GM19193 (cell line): ENCODE measurements around the gene SLC35F3.

Experiments
- POLR2A ChIP-seq: IDR thresholded peaks from 4 replicates; pipeline ENCODE4 v1.6.1; 2011; ENCODE audit not compliant: insufficient read depth, insufficient read length; ENCODE audit errors: extremely low read depth

SLC35F3 gene

GRCh38 chr1:234111458-234112142 is 207.1 kb downstream of the SLC35F3 start:
- no peak for TF ChIP-seq POLR2A

GRCh38 chr1:234114648-234115307 is 210.3 kb downstream of the SLC35F3 start:
- TF ChIP-seq POLR2A: no peak

DNA sequence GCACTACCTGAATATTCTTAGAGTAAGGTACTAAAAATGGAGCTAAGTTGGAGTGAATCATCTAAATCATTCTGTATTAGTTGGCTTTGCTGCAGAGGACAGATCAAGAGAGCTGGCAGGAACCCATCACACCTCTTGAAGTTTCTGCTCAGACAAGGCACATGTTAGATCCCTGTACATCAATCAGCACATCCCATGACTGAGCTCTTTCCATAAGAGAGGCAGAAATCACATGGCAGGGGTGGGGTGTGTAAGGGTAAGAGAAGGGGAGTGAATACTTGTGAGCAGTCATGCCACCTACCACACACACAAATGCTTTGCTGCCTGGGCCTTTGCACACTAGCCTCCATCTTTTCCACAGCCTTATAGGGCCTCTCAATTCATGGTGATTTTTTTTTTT is 214.4 kb downstream of the SLC35F3 start:
- TF ChIP-seq POLR2A: no peak

- TF ChIP-seq POLR2A: no peak
Measured at GRCh38 chr1:234119431-234119830, 215.0 kb downstream of the SLC35F3 start.

DNA sequence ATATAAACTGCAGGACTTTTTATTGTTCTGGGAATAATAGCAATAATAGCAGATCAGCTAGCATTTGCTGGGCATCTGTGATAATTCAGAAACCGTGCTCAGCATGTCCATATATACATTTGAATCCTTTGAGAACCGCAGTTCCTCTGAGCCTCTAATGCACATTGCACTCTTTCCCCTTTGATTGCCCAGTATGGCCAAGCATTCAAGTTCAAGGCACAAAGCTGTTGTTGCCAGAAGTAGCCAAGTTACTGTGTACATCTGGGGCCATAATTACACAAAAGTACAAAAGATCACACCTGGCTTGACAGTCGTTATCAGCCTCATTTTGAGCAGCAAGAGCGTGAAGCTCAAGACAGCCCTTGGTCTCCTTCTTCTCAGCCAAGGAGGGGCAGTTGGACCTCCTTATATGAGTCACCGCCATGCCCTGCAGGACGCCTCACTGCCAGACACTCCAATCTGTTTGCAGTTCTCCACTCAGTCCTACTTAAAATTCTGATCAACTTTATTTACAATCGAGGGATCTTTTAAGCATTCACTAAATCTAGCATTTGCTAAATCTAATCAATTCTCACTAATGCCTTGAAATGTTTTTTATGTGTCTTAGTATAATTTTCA is 216.0 kb downstream of the SLC35F3 start:
- no peak for TF ChIP-seq POLR2A

DNA sequence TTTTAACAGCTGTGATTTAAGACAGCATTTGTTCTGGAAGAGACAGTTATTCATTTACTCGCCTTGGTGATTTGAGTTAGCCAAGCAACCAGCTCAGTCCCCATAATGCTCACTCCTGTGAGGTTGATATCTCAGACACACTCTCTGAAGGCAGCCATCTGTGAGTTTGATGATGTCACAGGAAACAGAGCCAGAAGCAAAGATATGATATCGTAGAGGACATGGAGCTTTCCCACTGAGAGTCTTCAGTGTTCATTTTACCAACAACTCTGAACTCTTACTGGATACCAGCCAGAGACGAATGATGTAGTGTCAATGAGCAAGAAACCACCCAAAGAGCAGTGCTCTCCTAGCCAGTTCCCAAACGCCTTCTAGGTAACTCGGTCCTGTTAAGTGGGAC is 219.4 kb downstream of the SLC35F3 start:
- no peak for TF ChIP-seq POLR2A

DNA sequence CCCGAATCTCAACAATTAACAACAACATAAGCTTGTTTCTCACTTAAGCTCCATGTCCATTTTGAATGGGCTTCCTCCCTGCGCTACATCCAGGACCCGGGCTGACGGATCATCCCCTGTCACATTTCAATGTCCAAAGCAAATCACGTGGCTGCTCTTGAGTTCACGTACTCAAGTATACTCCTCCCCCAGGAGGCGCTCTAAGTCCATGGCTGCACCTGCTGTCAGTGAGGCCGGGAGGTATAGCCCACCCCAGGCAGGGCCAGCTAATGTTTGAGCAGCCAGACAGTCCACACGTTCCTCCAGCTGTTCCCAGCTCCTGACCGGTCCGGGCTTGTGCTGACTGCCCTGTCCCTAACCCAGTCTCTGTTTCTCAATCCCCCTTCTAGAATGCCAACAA is 220.8 kb downstream of the SLC35F3 start:
- TF ChIP-seq POLR2A: no peak

DNA sequence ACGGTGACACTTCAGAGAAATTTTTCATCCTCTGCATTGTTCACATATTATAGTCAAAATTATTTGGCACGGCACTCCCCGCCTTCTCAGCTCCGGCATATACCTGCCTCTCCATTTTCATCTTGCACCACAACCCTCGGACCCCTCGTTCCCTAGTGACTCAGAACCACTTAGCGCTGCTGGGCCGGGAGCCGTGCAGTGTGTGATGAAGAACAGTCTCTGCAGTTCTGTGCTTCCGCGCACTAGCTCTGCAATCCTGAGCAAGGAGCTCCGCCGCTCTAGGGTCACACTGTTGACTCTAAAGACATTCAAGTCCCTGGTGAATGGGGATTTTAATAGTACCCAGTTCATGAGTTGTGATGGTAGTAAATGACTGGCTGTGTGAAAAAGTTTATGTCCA is 221.2 kb downstream of the SLC35F3 start:
- no peak for TF ChIP-seq POLR2A

DNA sequence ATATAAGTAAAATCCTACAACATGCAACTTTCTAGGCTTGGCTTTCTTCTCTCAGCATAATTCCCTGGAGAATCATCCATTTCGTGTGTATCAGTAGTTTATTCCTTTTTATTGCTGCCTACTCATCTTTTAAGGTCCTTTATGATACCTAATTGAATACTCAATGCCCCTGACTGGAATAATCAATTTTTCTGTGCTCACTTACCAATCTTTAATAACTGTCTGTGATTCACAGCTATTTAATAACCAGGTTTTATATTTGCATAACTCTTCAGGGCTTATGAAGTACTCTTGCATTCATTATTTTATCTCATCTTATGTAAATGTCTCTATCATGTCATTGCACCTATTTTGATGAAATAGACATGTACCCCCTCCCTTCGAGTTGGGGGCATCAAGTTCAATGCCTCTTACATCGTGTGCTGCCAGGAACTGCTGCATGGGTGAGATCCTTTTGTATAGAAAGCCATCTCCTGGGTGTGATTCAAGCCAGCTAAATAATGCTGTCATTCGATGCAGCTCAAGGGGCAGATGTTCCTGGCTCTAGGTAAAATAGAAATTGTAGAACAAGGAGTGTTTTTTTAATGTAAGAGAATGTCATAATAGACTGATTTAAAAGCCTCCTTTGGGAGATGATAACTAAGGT is 222.7 kb downstream of the SLC35F3 start:
- TF ChIP-seq POLR2A: no peak

- TF ChIP-seq POLR2A: no peak
Measured at GRCh38 chr1:234132795-234133194, 228.3 kb downstream of the SLC35F3 start.

GRCh38 chr1:234134878-234135277 is 230.4 kb downstream of the SLC35F3 start:
- no peak for TF ChIP-seq POLR2A

- TF ChIP-seq POLR2A: no peak
Measured at GRCh38 chr1:234135501-234135900, 231.0 kb downstream of the SLC35F3 start.

DNA sequence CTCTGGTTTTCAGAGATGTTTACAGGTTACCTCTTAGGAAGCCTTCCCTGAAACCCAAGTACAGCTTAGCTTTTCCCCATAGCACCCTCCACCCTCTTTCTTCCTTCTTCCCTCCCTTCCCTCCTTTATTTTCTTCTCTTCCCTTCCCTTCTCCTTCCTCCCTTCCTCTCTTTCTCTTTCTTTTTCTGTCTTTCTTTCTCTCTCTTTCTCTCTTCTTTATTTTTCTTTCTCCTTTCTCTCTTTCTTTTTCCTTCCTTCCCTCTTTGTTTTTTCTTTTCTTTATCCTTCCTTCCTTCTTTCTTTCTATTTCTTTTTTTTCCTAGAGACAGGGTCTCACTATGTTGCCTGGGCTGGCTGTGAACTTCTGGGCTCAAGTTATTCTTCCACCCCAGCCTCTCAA is 231.6 kb downstream of the SLC35F3 start:
- no peak for TF ChIP-seq POLR2A

DNA sequence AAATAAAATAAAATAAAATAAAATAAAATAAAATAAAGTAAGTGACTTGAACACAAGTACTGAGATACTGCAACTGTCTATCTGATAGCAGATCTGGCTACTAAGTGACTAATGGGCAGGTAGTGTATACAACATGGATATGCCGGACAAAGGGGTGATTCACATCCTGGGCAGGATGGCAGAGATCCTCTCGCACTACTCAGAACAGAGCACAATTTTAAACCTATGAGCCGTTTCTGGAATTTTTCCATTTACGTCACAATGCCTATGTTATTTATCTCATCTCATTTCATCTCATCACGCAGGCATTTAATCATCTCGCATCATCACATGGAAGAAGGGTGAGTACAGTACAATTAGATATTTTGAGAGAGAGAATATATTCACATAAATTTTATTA is 235.5 kb downstream of the SLC35F3 start:
- TF ChIP-seq POLR2A: no peak

- no peak for TF ChIP-seq POLR2A
Measured at GRCh38 chr1:234140388-234140787, 235.9 kb downstream of the SLC35F3 start.

DNA sequence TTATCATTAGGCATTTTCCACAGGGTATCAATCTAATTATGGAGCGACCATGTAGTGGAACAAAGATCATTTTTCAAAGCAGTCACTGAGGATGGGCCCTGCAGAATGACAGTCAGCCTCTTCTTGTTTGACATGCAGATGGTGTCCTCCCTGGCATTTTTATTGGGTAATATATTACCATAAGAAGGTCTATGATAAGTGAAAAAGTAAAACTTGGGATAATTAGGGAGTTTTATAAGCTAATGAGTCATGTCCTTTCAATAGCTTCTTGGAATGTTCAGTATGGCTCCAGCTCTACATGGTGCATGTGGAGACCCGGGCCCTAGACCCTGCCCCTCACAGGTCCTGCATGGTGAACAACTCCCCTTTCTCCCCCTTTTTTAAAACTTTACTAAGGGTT is 236.5 kb downstream of the SLC35F3 start:
- no peak for TF ChIP-seq POLR2A

- TF ChIP-seq POLR2A: no peak
Measured at GRCh38 chr1:234143681-234144080, 239.2 kb downstream of the SLC35F3 start.

GRCh38 chr1:234144901-234145300 is 240.4 kb downstream of the SLC35F3 start:
- no peak for TF ChIP-seq POLR2A
